Stimulated activated CD8-positive, alpha-beta memory T cell treated with anti-CD3 and anti-CD28 coated beads, Interleukin-4, amount 100 ng/mL, for 4 hours (primary cell): Measurements from ENCODE around the gene PXMP4.
"Not testable (repeated sequence)": the region's sequence is repeated elsewhere in the genome, so short reads cannot be mapped to it uniquely, and the experiment has no call there.

Source experiments
- DNase-seq, 2 donors: peaks; one replicate each; pipeline ENCODE4 v3.0.0-alpha.2; 2020; ENCODE audit warnings: low read depth in 2 of 2, low spot score in 1 of 2

The PXMP4 gene

GRCh38 chr20:33719989-33720709 lies at the start of gene PXMP4:
PXMP4 (minus strand) TSS chr20:33720310; CDS start chr20:33720207, 103 bp downstream.
- peak; percentile 65 to 74 for DNase-seq

- no peak for DNase-seq
These were observed 48.9 kb upstream of the PXMP4 start for GRCh38 chr20:33769043-33769442.

- DNase-seq, result no peak
These were observed 47.6 kb upstream of the PXMP4 start for GRCh38 chr20:33767777-33768138.

- DNase-seq, result no peak
These were observed 46.6 kb upstream of the PXMP4 start for GRCh38 chr20:33766686-33767085.

- DNase-seq, result no peak
These were observed 45.5 kb upstream of the PXMP4 start for GRCh38 chr20:33765592-33765991.

GRCh38 chr20:33765099-33765498 lies 45.0 kb upstream of the PXMP4 start:
- no peak for DNase-seq

- no peak for DNase-seq
These were observed 41.7 kb upstream of the PXMP4 start for GRCh38 chr20:33761698-33762250.

GRCh38 chr20:33757458-33757857 lies 37.3 kb upstream of the PXMP4 start:
- no peak for DNase-seq

- no peak for DNase-seq
These were observed 36.9 kb upstream of the PXMP4 start for GRCh38 chr20:33757046-33757445.

GRCh38 chr20:33755936-33756490 lies 35.9 kb upstream of the PXMP4 start:
- not testable (repeated sequence) for DNase-seq

GRCh38 chr20:33753763-33754162 lies 33.7 kb upstream of the PXMP4 start:
- no peak for DNase-seq

GRCh38 chr20:33753143-33753542 lies 33.0 kb upstream of the PXMP4 start:
- no peak for DNase-seq

GRCh38 chr20:33751775-33752174 lies 31.7 kb upstream of the PXMP4 start:
- DNase-seq, result no peak

GRCh38 chr20:33746325-33746998 lies 26.4 kb upstream of the PXMP4 start:
- DNase-seq, result no peak

GRCh38 chr20:33744773-33745385 lies 24.8 kb upstream of the PXMP4 start:
- no peak for DNase-seq

- no peak for DNase-seq
These were observed 24.1 kb upstream of the PXMP4 start for GRCh38 chr20:33744181-33744580.

GRCh38 chr20:33740189-33740588 lies 20.1 kb upstream of the PXMP4 start:
- no peak for DNase-seq

GRCh38 chr20:33739493-33739892 lies 19.4 kb upstream of the PXMP4 start:
- no peak for DNase-seq

- DNase-seq, result no peak
These were observed 16.9 kb upstream of the PXMP4 start for GRCh38 chr20:33736962-33737361.

- no peak for DNase-seq
These were observed 13.8 kb upstream of the PXMP4 start for GRCh38 chr20:33733654-33734576.
